Activated gamma-delta T cell treated with Interleukin-2 at 50 U/mL for 16 hours (primary cell): ENCODE measurements around the gene CEP78.

Experiments used
- DNase-seq: peaks from one replicate; pipeline ENCODE4 v3.0.0-alpha.2; 2020

CEP78 gene

GRCh38 chr9:78311075-78311474, 75.2 kb downstream of the CEP78 start:
- DNase-seq, result no peak

DNA sequence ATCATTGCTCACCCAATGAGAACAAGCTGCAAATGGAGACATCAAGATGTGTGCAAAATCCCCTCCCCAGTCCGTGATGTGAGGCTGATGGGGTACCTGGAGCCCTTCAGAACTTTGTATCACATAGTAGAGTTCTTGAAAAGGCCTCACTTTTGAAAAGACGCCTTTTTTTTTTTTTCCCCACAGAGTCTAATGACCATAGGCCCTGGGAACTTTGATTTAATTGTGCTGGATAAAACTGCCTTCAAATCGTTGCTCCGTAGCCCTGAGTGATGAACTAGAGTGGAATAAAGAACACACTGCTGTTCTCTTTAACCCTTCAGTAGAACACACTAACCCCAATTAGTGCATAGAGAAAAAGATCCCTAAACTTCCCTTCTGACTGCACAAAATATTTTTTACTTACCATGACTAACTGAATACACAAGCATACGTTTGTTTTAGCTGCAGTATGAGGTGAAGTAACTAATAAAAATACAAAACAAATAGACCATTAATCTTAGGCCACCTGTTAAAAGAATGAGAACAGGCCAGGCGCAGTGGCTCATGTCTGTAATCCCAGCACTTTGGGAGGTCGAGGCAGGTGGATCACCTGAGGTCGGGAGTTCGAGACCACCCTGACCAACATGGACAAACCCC, 76.1 kb downstream of the CEP78 start:
- no peak for DNase-seq

DNA sequence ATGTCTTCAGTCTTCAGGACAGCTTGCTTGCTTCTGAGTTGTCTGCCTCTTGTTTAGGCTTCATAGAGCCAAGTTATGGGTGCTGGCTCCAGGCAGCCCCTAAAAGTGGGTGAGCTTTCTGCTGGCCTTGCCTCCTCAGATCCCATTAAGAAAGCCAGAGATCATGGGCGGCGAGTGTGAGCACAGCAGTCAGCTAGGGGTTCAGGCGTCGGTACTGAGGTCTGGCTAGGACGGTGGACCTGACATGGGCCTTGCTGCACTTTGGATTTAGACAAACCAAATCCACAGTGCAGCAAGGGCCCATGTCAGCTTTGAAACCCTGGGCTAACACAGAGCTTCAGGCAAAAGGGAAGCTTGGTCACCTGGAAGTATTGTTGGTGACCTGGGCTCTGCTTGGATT, 78.7 kb downstream of the CEP78 start:
- no peak for DNase-seq

DNA sequence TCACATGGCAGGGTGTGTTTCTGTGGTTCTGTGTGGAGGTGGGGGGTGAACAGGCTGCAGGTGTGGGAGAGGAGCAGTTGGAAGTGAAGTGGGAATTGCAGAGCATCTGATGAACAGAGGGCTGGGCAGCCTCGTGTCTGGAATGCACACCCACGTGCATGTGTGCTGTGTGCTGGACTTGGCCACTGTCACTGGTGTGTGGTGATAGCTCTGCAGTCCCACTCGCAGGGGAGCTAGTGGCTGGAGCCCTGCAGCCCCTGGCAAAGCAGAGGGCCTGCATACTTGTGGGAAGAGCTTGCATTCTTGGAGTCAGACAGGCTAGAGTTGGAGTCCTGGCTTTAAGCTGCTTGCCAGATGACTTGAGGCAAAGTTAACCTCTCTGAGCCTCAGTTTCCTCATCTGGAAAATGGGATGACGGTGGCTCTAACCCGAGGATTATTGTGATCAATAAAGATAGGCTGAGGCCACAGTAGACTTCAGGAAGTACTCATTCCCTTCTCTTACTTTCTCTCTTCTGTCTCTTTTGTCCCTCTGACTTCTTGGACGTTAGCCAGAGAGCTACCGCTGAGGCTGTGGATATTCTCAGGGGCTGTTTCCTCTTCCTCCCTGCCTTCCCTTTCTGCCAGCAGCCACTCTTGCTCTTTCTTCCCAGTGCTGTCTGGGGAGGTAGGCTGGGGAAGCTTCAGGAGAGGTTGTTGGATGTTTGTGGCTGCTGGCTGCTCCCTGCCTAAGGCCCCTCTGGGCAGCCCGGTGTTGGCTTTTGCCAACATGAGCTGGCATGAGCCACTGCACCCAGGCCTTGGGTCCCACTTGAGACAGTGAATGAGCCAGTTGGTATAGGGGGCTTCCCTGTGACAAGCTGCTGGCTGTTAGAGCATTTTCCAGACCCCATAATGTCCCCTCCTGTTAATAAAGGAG, 79.3 kb downstream of the CEP78 start:
- no peak for DNase-seq

GRCh38 chr9:78316166-78316892, 80.5 kb downstream of the CEP78 start:
- DNase-seq, result no peak

DNA sequence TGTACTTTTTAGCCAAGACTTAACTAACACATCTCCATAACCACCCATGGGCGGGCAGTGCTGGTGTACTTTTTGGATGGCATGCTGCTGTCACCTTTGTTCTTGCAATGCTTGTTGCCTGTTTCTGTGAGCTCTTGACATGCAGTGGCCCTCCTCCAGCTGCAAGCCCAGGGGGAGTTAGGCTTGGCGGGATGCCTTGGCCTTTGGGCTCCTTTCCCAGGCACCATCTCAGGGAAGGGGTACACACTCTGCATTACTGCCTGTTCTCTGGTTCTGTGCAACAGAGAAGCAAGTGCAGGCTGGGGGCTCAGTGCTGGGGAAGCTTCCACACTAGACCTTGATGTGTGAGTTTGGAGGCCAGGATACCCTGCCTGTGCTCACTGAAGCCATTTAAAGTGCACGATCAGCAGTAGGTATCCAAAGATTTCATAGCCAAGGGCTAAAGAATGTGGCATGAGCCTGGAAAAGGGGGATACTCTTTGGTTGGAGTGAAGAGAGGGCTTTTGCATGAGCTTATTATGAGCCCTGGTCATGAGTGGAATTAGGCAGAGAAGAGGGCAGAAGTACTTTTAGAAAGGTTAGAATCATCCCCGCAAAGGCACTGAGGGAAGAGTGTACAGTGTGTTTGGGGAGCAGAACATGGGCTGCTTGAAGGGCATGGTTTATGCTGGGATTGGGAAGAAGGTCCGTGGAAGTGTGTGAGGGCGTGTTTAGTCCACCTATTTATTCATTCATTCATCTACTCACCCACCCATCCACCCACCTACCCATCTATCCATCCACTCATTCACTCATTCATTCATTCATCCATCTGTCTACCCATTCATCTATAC, 83.5 kb downstream of the CEP78 start:
- DNase-seq, result no peak

- DNase-seq, result no peak
Measured at GRCh38 chr9:78320030-78320693, 84.3 kb downstream of the CEP78 start.

DNA sequence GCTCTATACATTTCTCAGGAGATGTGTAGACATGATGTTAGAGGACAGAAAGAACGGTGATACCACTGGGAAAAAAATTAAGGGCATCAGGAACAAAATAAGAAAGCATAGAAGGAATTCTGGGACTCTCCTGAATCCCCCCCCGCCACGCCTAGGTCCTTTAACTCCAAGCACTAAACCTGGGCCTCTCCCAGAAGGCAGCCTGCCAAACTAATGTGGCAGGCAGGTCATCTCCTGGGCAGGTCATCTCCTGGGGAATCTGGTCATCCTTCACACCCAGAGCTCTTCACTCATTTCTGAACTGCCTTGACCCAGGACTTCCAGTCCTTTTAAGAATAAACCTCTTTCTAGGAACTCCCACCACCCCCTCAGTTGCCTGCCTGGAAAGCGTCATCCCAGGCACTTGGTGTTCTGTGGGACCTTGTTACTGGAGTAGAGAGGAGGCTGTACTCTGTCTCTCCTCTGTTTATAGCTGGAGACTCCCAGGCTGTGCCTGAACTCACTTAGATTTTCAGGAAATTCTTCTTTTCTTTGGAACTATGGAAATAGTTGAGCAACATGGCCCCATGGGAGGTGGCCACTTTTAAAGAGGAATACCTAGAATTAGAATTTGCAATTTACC, 85.1 kb downstream of the CEP78 start:
- DNase-seq, result no peak

GRCh38 chr9:78321505-78321904, 85.6 kb downstream of the CEP78 start:
- no peak for DNase-seq

DNA sequence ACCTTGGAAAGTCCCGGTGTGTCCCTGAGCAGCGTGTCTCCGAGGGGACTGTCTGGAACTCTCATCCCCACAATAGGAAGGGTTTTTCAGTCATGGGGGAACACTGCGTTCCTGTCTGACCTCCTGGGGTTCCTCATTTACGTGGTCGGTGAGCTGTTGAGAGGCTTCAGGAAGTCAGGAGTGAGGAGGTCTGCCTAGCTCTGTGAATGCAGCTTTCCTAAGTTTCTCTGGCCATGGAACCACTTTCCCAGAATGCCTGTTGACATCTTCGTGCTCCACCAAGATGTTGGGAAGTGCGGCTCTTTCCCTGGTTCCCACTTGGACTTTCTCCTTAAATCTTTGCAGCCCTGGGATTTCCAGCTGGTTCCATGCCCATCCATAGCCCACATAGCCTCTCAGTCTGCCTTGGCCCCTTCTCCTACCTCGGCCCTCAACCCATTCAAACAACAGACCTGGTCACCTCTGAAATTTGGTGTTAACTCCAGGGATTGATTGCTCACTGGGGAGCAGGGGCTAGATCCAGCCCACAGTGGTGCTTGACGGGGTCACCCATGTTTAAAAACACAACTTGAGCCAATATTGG, 88.3 kb downstream of the CEP78 start:
- no peak for DNase-seq

DNA sequence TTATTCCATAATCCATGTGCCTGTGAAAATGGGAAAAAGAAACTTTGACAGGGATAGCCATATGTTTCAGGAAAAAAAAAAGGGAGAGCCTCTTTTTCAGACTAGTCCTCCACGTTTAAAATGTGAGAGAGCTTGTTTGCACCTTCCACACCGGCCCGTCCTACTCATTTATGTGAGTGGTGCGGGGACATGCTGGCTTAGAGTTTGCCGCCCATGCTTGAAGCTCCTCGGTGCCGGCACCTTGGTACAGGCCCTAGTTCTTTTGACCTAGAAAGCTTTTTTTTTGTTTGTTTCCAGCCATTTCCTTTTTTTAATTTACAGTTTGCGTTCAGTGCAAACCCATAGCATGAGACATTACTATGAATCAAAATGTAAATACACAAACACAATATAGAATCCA, 88.8 kb downstream of the CEP78 start:
- DNase-seq, result no peak

DNA sequence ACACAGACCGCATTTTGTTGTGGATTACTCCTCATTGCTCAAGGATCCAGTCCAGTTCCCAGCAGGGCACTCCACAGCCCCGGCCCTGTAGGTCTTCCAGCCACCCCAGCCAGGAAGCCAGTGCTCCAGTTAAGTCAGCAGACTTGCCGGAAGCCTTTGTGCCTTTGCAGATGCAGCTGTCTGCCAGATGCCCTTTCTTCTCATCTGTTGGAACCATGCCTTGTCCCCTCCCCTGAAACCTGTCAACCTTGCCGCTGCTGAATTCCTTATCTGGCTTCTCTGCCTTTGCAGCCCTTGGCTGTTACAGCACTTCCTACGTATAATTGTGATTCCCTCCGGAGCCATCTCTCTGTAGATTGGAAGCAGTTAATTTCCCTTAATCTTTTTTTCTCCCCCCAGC, 89.5 kb downstream of the CEP78 start:
- no peak for DNase-seq

DNA sequence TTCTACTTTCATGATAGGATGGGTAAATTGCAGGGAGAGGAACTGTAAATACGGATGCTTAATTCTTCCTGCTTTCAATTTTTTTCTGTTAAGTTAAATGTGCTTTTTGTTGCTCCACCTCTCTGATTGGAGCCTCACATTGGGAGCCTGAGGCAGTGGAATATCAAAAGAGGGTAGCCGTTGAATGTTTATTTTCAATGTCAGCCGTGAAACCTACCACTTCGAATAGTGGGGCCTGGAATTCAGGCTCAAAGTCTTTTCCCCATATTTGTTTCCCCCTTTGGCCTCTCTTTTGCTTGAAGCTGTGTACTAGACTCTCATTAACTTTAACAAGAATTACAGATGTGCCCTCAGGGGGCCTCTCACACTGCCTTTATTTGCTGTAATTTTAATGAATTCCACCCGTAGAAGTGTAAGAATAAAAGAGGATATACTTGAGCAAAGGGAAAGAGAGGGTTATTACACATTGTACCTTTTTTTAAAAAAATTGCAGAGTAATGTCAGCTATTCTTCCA, 90.0 kb downstream of the CEP78 start:
- no peak for DNase-seq

GRCh38 chr9:78326564-78326963, 90.7 kb downstream of the CEP78 start:
- DNase-seq, result no peak
